Mesendoderm (in vitro differentiated cells): Measurements from ENCODE around the gene PELI2.
A peak's percentile ranks its signal among the peaks of the same experiment; 100 is the strongest.

Experiments used
- DNase-seq: peaks from one replicate; pipeline ENCODE4 v3.0.0; 2013
- H2AK5ac ChIP-seq: 2 replicates; pipeline ENCODE4 v1.6.1; 2013; ENCODE audit warnings: low read length, inconsistent platforms
- H2BK120ac ChIP-seq: 2 replicates; pipeline ENCODE4 v1.6.1; 2013; ENCODE audit warnings: low read depth, mild to moderate bottlenecking, low read length, moderate library complexity, mixed read lengths
- H2BK15ac ChIP-seq: replicated peaks from 2 replicates; pipeline ENCODE4 v1.6.1; 2013; ENCODE audit warnings: low read depth, mild to moderate bottlenecking, moderate library complexity
- H2BK5ac ChIP-seq: 2 replicates; pipeline ENCODE4 v1.6.1; 2013; ENCODE audit warnings: low read length, inconsistent platforms
- H3K18ac ChIP-seq: 2 replicates; pipeline ENCODE4 v1.6.1; 2013; ENCODE audit warnings: mild to moderate bottlenecking, low read length, mixed read lengths
- H3K23ac ChIP-seq: one replicate; pipeline ENCODE4 v1.6.1; 2013; ENCODE audit warnings: low read length
- H3K27ac ChIP-seq: 2 replicates; pipeline ENCODE4 v1.5.1; 2013; ENCODE audit warnings: low read depth, mild to moderate bottlenecking, inconsistent platforms, low read length, moderate library complexity
- H3K27me3 ChIP-seq: 2 replicates; pipeline ENCODE4 v1.6.1; 2013; ENCODE audit warnings: low read length, control low read depth, mild to moderate bottlenecking, inconsistent platforms; ENCODE audit not compliant: insufficient read depth, poor library complexity
- H3K36me3 ChIP-seq: 2 replicates; pipeline ENCODE4 v1.6.1; 2013; ENCODE audit warnings: low read length, inconsistent platforms; ENCODE audit not compliant: control insufficient read depth, insufficient read depth
- H3K4ac ChIP-seq: one replicate; pipeline ENCODE4 v1.6.1; 2013; ENCODE audit warnings: low read depth, mild to moderate bottlenecking, low read length, moderate library complexity
- H3K4me1 ChIP-seq: 2 replicates; pipeline ENCODE4 v1.6.1; 2013; ENCODE audit warnings: low read depth, low read length, inconsistent platforms; ENCODE audit not compliant: control insufficient read depth
- H3K4me2 ChIP-seq: 2 replicates; pipeline ENCODE4 v1.6.1; 2013; ENCODE audit warnings: low read length
- H3K4me3 ChIP-seq: 2 replicates; pipeline ENCODE4 v1.5.1; 2013; ENCODE audit warnings: mild to moderate bottlenecking, low read length
- H3K56ac ChIP-seq: one replicate; pipeline ENCODE4 v1.6.1; 2013; ENCODE audit warnings: low read length
- H3K79me1 ChIP-seq: 2 replicates; pipeline ENCODE4 v1.6.1; 2013; ENCODE audit warnings: low read length, inconsistent platforms
- H3K79me2 ChIP-seq: 2 replicates; pipeline ENCODE4 v1.6.1; 2013; ENCODE audit warnings: mild to moderate bottlenecking, low read length; ENCODE audit not compliant: control insufficient read depth, insufficient read depth
- H3K9ac ChIP-seq: 2 replicates; pipeline ENCODE4 v1.6.1; 2013; ENCODE audit warnings: low read length, inconsistent platforms
- H4K5ac ChIP-seq: one replicate; pipeline ENCODE4 v1.6.1; 2013; ENCODE audit warnings: low read length
- H4K8ac ChIP-seq: one replicate; pipeline ENCODE4 v1.6.1; 2013; ENCODE audit warnings: low read depth, mild to moderate bottlenecking, control low read depth, low read length, moderate library complexity
- WGBS: extraction: QIAGEN DNeasy Blood & Tissue Kit; methylation state at CpG from one replicate; pipeline ENCODE4 v1.1.7; 2013; ENCODE audit warnings: low lambda C conversion rate, missing lambda C conversion rate; ENCODE audit not compliant: insufficient coverage; ENCODE audit errors: extremely low coverage; 5-methylcytosine and 5-hydroxymethylcytosine counted together

Gene PELI2

GRCh38 chr14:56197150-56197549, 78.9 kb downstream of the PELI2 start:
- no peak overlapping the region for H2BK120ac ChIP-seq
- H3K56ac ChIP-seq, result no peak overlapping the region
- H2BK5ac ChIP-seq, result no peak overlapping the region
- no peak overlapping the region for H4K5ac ChIP-seq
- H3K27ac ChIP-seq, result no peak overlapping the region
- H3K4me3 ChIP-seq, result no peak overlapping the region
- H3K23ac ChIP-seq, result no peak overlapping the region
- H3K27me3 ChIP-seq, result no peaks in the 10 kb centered on the region
- H3K79me1 ChIP-seq, result peaks cover 4% of the 10 kb centered on the region
- H2AK5ac ChIP-seq, result no peak overlapping the region
- no peak overlapping the region for H3K18ac ChIP-seq
- no peak overlapping the region for H3K4ac ChIP-seq
- no peaks in the 10 kb centered on the region for H3K4me1 ChIP-seq
- no CpG with 5 or more reads among the region's 1 CpG for WGBS
- H3K4me2 ChIP-seq, result no peak overlapping the region
- no peak overlapping the region for H2BK15ac ChIP-seq
- H4K8ac ChIP-seq, result no peak overlapping the region
- H3K9ac ChIP-seq, result no peak overlapping the region
- no peaks in the 10 kb centered on the region for H3K36me3 ChIP-seq
- H3K79me2 ChIP-seq, result no peaks in the 10 kb centered on the region
- no peak for DNase-seq

DNA sequence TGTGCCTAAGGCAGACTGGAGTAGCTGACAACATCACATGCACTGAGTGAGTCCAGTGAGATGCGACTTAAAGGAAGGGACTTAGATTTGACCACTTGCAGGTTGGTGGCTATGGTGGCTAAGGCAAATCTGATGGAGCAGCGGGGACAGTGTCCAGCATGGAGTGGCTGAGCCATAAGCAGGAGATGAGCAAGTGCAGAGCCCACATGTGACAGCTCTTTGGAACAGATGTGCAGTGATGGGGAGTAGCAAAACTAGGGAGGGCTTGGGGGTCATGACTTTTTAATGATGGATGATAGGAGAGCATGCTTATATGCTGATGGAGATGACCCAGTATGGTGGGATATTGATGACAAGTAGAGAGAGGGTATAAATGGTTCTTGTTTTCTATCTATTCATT, 80.2 kb downstream of the PELI2 start:
- H2BK5ac ChIP-seq, result no peak overlapping the region
- H3K18ac ChIP-seq, result no peak overlapping the region
- no peak overlapping the region for H3K4me3 ChIP-seq
- H3K4ac ChIP-seq, result no peak overlapping the region
- H3K79me1 ChIP-seq, result peaks cover 4% of the 10 kb centered on the region
- H3K4me1 ChIP-seq, result no peaks in the 10 kb centered on the region
- no peak overlapping the region for H2BK120ac ChIP-seq
- H3K56ac ChIP-seq, result no peak overlapping the region
- H4K8ac ChIP-seq, result no peak overlapping the region
- no peak overlapping the region for H3K4me2 ChIP-seq
- H3K36me3 ChIP-seq, result no peaks in the 10 kb centered on the region
- H2BK15ac ChIP-seq, result no peak overlapping the region
- H3K23ac ChIP-seq, result no peak overlapping the region
- no CpG with 5 or more reads among the region's 2 CpGs for WGBS
- H3K79me2 ChIP-seq, result no peaks in the 10 kb centered on the region
- DNase-seq, result no peak
- no peak overlapping the region for H3K9ac ChIP-seq
- no peak overlapping the region for H2AK5ac ChIP-seq
- no peaks in the 10 kb centered on the region for H3K27me3 ChIP-seq
- no peak overlapping the region for H3K27ac ChIP-seq
- H4K5ac ChIP-seq, result no peak overlapping the region

- H3K79me2 ChIP-seq, result no peaks in the 10 kb centered on the region
- no peak overlapping the region for H3K23ac ChIP-seq
- no peak overlapping the region for H3K18ac ChIP-seq
- H4K8ac ChIP-seq, result no peak overlapping the region
- no peak overlapping the region for H3K27ac ChIP-seq
- H3K56ac ChIP-seq, result no peak overlapping the region
- H3K36me3 ChIP-seq, result no peaks in the 10 kb centered on the region
- H3K4me3 ChIP-seq, result no peak overlapping the region
- H3K9ac ChIP-seq, result no peak overlapping the region
- H3K4me1 ChIP-seq, result no peaks in the 10 kb centered on the region
- H2BK5ac ChIP-seq, result no peak overlapping the region
- no peak overlapping the region for H2BK120ac ChIP-seq
- H4K5ac ChIP-seq, result no peak overlapping the region
- H3K27me3 ChIP-seq, result no peaks in the 10 kb centered on the region
- peak; percentile 55 for DNase-seq
- no peak overlapping the region for H3K4ac ChIP-seq
- no peak overlapping the region for H3K4me2 ChIP-seq
- no peak overlapping the region for H2BK15ac ChIP-seq
- H3K79me1 ChIP-seq, result peaks cover 4% of the 10 kb centered on the region
- no CpG with 5 or more reads among the region's 6 CpGs for whole genome bisulfite sequencing
- no peak overlapping the region for H2AK5ac ChIP-seq
Observed at GRCh38 chr14:56199095-56199981, 81.1 kb downstream of the PELI2 start.

DNA sequence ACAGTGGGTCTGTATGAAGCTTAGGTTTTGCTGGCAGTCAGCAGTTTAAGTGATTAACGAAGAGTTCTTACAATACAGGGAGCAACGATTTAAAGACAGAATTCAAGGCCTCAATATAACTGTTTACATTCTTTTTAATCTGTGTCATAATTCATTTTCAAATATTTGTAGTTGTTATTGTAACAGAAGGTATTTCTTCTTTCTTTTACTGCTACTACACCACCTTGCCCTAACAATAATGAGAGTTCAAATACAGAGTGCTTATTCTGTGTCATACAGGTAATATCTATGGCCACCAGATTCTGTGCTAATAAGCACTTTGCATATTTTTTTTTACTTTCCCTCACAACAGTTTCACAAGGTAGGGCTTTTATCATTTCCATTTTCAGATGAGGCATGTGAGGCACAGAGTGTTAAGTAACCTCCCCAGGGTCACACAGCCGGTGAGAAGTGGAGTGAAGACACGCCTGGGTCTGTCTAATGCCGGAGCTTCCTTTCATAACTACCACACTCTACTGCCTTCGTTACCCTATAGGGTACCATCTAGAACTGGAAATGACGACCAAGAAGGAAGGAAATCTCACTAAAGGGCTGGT, 81.9 kb downstream of the PELI2 start:
- WGBS, result no CpG with 5 or more reads among the region's 7 CpGs

GRCh38 chr14:56202256-56202655, 84.0 kb downstream of the PELI2 start:
- Histone ChIP-seq H3K4me3 (no peak overlapping the region), H2BK5ac (no peak overlapping the region), H3K56ac (no peak overlapping the region), H4K8ac (no peak overlapping the region), H2AK5ac (no peak overlapping the region), H2BK15ac (no peak overlapping the region), H3K79me2 (no peaks in the 10 kb centered on the region), H3K36me3 (no peaks in the 10 kb centered on the region), H3K27ac (no peak overlapping the region), H3K79me1 (peaks cover 4% of the 10 kb centered on the region), H3K4me1 (no peaks in the 10 kb centered on the region), H3K4me2 (no peak overlapping the region), H3K9ac (no peak overlapping the region), H3K18ac (no peak overlapping the region), H4K5ac (no peak overlapping the region), H2BK120ac (no peak overlapping the region), H3K23ac (no peak overlapping the region), H3K27me3 (no peaks in the 10 kb centered on the region), H3K4ac (no peak overlapping the region)
- DNase-seq, result peak; percentile 57
- WGBS, result no CpG with 5 or more reads among the region's 2 CpGs

More for the DNA sequence above, 81.9 kb downstream of the PELI2 start:
- Histone ChIP-seq H3K23ac (no peak overlapping the region), H3K4ac (no peak overlapping the region), H2BK5ac (no peak overlapping the region), H3K79me2 (no peaks in the 10 kb centered on the region), H2BK15ac (no peak overlapping the region), H3K27me3 (no peaks in the 10 kb centered on the region), H3K56ac (no peak overlapping the region), H3K9ac (no peak overlapping the region), H3K36me3 (no peaks in the 10 kb centered on the region), H3K4me1 (no peaks in the 10 kb centered on the region), H3K4me2 (no peak overlapping the region), H4K5ac (no peak overlapping the region), H4K8ac (no peak overlapping the region), H3K4me3 (no peak overlapping the region), H3K27ac (no peak overlapping the region), H2BK120ac (no peak overlapping the region), H3K18ac (no peak overlapping the region), H2AK5ac (no peak overlapping the region), H3K79me1 (peaks cover 4% of the 10 kb centered on the region)
- DNase-seq, result no peak
